ENCODE measurements around the gene ANKRD44.
A peak's percentile ranks its signal among the peaks of the same experiment; 100 is the strongest.

ANKRD44 gene

GRCh38 chr2:197286805-197287595, 23.6 kb downstream of the ANKRD44 start:
- peak; percentile 86 for DNase-seq (ENCODE audit: low read depth)

GRCh38 chr2:197285361-197285760, 25.2 kb downstream of the ANKRD44 start:
- DNase-seq (ENCODE audit: low read depth) = no peak

- no peak for DNase-seq (ENCODE audit: low read depth)
Measured at GRCh38 chr2:197284956-197285355, 25.6 kb downstream of the ANKRD44 start.

- DNase-seq (ENCODE audit: low read depth) = no peak
Measured at GRCh38 chr2:197281421-197281820, 29.2 kb downstream of the ANKRD44 start.

- peak; percentile 30 for DNase-seq (ENCODE audit: low read depth)
Measured at GRCh38 chr2:197280015-197280702, 30.4 kb downstream of the ANKRD44 start.

- no peak for DNase-seq (ENCODE audit: low read depth)
Measured at GRCh38 chr2:197278799-197279763, 31.5 kb downstream of the ANKRD44 start.

GRCh38 chr2:197277794-197278193, 32.8 kb downstream of the ANKRD44 start:
- no peak for DNase-seq (ENCODE audit: low read depth)

GRCh38 chr2:197276156-197276555, 34.4 kb downstream of the ANKRD44 start:
- DNase-seq (ENCODE audit: low read depth) = no peak

- no peak for DNase-seq (ENCODE audit: low read depth)
Measured at GRCh38 chr2:197274937-197275336, 35.6 kb downstream of the ANKRD44 start.

- no peak for DNase-seq (ENCODE audit: low read depth)
Measured at GRCh38 chr2:197274349-197274748, 36.2 kb downstream of the ANKRD44 start.

- no peak for DNase-seq (ENCODE audit: low read depth)
Measured at GRCh38 chr2:197273485-197273884, 37.1 kb downstream of the ANKRD44 start.

- DNase-seq (ENCODE audit: low read depth) = no peak
Measured at GRCh38 chr2:197270601-197271000, 40.0 kb downstream of the ANKRD44 start.

GRCh38 chr2:197269815-197270214, 40.8 kb downstream of the ANKRD44 start:
- no peak for DNase-seq (ENCODE audit: low read depth)

GRCh38 chr2:197268786-197269584, 41.6 kb downstream of the ANKRD44 start:
- DNase-seq (ENCODE audit: low read depth) = no peak

- DNase-seq (ENCODE audit: low read depth) = no peak
Measured at GRCh38 chr2:197266477-197266876, 44.1 kb downstream of the ANKRD44 start.

GRCh38 chr2:197265924-197266323, 44.7 kb downstream of the ANKRD44 start:
- DNase-seq (ENCODE audit: low read depth) = no peak

- DNase-seq (ENCODE audit: low read depth) = no peak
Measured at GRCh38 chr2:197265036-197265435, 45.5 kb downstream of the ANKRD44 start.

GRCh38 chr2:197264332-197264731, 46.2 kb downstream of the ANKRD44 start:
- no peak for DNase-seq (ENCODE audit: low read depth)

- DNase-seq (ENCODE audit: low read depth) = no peak
Measured at GRCh38 chr2:197263077-197263476, 47.5 kb downstream of the ANKRD44 start.

- DNase-seq (ENCODE audit: low read depth) = no peak
Measured at GRCh38 chr2:197261808-197262226, 48.8 kb downstream of the ANKRD44 start.

GRCh38 chr2:197259470-197259999, 51.0 kb downstream of the ANKRD44 start:
- no peak for DNase-seq (ENCODE audit: low read depth)

Data from fibroblast of the conjunctiva (primary cell).